Epithelial cell of esophagus (primary cell): ENCODE results near the gene PALM.
"Not testable (repeated sequence)": the region's sequence is repeated elsewhere in the genome, so short reads cannot be mapped to it uniquely, and the experiment has no call there.

Experiments
- DNase-seq: peaks from one replicate; pipeline ENCODE4 v3.0.0; 2010; ENCODE audit warnings: low read depth
- H3K4me3 ChIP-seq: 2 replicates; pipeline ENCODE4 v1.5.1; 2011; ENCODE audit warnings: mild to moderate bottlenecking, low read length, control low read depth
- TF ChIP-seq, protein P1 (sequence below): IDR thresholded peaks from 2 replicates; pipeline ENCODE4 v1.5.1; 2011; ENCODE audit warnings: low read depth, mild to moderate bottlenecking, low read length, control low read depth, inconsistent platforms; ENCODE audit not compliant: insufficient read depth; ENCODE audit errors: missing control alignments

PALM gene

DNA sequence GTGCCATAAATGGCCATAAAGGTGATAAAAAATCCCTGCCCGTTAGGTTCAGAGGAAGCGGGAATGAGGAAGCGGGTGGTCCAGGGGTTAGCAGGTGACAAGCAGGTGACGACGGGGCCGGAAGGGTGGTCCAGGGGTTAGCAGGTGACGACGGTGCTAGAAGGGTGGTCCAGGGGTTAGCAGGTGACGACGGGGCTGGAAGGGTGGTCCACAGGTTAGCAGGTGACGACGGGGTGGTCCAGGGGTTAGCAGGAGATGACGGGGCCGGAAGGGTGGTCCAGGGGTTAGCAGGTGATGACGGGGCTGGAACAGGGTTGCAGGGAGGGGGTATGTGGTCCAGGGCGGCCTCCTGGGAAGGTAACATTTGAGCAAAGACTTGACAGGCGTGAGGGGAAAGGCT is 19.7 kb upstream of the PALM start:
- DNase-seq = no peak
- TF ChIP-seq, protein P1, sequence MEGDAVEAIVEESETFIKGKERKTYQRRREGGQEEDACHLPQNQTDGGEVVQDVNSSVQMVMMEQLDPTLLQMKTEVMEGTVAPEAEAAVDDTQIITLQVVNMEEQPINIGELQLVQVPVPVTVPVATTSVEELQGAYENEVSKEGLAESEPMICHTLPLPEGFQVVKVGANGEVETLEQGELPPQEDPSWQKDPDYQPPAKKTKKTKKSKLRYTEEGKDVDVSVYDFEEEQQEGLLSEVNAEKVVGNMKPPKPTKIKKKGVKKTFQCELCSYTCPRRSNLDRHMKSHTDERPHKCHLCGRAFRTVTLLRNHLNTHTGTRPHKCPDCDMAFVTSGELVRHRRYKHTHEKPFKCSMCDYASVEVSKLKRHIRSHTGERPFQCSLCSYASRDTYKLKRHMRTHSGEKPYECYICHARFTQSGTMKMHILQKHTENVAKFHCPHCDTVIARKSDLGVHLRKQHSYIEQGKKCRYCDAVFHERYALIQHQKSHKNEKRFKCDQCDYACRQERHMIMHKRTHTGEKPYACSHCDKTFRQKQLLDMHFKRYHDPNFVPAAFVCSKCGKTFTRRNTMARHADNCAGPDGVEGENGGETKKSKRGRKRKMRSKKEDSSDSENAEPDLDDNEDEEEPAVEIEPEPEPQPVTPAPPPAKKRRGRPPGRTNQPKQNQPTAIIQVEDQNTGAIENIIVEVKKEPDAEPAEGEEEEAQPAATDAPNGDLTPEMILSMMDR = no peak
- H3K4me3 ChIP-seq = no peak overlapping the region

DNA sequence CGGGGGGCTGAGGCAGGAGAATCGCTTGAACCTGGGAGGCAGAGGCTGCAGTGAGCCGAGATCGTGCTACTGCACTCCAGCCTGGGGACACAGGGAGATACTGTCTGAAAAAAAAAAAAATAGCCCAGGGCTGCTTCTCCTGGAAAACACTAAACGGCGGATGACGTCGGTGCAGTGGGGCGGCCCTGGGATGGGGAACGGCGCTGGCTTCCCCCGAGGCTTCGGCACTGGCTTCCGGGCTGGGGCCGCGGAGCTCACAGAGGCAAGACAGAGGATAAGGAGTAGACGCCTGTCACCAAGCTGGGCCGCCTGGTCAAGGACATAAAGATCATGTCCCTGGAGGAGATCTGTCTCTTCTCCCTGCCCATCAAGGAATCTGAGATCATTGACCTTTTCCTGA is 18.5 kb upstream of the PALM start:
- DNase-seq = no peak
- TF ChIP-seq, protein P1 = no peak
- no peak overlapping the region for H3K4me3 ChIP-seq

DNA sequence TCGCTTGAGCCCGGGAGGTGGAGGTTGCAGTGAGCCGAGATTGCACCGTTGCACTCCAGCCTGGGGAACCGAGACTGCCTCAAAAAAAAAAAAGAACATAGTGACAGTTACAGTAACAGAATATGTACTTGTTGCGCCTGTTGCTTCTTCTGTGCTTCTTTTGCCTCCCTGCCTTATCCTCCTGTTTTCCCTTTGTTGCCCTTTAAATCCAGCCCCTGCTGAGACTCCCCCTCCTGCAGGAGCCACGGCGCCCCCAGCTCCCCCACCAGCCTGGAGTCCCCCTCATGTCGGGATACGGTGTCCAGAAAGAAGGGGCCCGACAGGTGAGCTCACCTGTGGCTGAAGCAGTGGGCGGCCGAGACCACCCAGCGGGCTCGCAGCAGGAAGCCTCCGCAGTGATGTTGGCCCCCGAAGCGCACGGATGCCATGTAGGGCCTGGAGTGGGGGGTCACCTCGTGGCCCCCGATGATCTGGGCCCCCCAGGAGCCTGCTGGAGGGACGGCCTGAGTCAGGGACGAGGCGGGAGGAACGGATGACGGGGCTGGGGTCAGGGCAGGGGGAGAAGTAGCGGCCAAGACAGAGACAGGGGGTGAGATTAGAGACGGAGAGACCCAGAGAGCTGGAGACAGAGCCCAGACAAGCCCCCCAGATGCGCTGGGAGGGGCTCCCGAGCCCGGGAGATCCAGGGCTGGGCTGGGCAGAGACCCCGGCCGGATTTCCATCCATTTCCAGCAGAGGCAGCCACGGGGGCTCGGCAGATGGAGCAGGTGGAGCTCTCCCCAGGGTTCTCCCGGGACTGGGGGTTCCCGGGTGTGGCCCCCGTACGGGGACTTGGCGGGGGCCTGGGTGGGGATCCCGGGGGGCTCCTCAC is 14.0 kb upstream of the PALM start:
- TF ChIP-seq, protein P1 = no peak
- no peak overlapping the region for H3K4me3 ChIP-seq

DNA sequence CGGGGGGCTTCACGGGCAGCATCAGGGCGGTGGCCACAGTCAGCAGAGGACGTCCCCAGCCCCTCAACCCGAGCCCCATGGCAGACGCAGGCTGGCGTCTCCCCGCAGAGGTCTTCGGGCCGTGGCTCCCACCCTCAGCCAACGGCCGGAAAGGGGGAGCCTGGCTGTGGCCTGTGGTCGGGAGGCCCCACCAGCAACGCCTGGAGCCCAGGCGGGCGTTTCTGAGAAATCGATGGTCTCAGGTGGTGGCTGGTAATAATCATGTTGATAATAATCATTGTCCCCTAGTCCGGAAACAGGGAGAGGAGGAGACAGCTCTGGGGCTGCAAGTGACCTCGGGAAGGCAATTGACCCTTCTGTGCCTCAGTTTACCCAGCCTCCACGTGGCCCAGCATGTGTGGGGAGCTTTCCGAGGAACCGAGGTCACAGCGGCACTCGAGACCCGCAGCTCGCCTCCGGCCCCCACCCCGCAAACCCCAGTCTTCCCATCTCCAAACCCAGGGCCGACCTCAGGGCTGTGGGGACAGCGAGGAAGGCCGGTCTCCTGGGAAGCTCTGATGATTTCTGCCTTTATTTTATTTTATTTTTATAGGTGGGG is 13.3 kb upstream of the PALM start, which contains the start of gene PRSS57:
PRSS57 (minus strand) TSS at position 101 of the 598 bp plus-strand sequence; CDS start at position 79, 22 bp downstream.
- DNase-seq = no peak
- H3K4me3 ChIP-seq = no peak within 1 kb of the TSS
- TF ChIP-seq, protein P1 = no peak

More for the DNA sequence above, 14.0 kb upstream of the PALM start:
- no peak for DNase-seq

DNA sequence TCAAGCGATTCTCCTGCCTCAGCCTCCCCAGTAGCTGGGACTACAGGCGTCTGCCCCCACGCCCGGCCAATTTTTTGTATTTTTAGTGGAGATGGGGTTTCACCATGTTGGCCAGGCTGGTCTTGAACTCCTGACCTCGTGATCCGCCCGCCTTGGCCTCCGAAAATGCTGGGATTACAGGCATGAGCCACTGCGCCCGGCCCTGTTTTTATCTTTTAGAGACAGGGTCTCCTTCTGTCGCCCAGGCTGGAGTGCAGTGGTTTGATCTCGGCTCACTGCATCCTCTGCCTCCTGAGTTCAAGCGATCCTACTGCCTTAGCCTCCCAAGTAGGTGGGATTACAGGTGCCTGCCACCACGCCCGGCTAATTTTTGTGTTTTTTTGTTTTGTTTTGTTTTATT is 10.2 kb upstream of the PALM start:
- DNase-seq, H3K4me3 ChIP-seq: not testable (repeated sequence)

DNA sequence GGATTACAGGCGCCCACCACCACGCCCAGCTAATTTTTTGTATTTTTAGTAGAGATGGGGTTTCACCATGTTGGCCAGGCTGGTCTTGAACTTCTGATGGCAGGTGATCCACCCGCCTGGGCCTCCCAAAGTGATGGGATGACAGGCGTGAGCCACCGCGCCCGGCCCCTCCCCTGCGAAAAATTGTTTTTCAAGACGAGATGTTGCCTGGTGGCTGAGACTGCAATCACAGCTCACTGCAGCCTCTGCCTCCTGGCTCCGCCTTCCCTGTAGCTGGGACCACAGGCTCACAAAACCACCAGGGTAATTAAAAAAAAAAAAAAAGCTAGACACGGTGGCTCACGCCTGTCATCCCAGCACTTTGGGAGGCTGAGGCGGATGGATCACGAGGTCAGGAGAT is 8.8 kb upstream of the PALM start:
- H3K4me3 ChIP-seq, DNase-seq: not testable (repeated sequence)

DNA sequence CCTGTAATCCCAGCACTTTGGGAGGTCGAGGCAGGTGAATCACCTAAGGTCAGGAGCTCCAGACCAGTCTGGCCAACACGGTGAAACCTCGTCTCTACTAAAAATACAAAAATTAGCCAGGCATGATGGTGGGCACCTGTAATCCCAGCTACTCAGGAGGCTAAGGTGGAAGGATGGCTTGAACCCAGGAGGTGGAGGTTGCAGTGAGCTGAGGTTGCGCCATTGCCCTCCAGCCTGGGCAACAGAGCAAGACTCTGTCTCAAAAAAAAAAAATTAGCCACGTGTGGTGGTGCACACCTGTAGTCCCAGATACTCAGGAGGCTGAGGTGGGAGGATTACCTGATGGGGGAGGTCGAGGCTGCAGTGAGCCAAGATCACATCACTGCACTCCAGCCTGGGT is 5.9 kb upstream of the PALM start:
- not testable (repeated sequence) for DNase-seq, H3K4me3 ChIP-seq

DNA sequence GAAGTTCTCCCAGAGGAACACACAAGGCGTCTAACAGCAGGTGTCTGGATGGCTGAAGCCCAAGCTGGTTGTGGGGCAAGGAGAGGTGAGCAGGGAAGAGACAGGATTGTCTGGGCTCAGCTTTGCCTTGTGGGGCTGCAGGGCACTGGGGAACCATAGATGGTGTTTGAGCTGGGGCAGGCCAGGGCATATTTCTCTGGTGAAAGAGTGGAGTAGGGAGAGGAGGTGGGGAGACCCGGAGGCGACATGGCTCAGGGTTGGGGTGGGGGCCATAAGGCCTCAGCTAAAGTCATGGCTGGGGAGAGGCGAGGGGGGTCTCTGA is 5.4 kb upstream of the PALM start:
- TF ChIP-seq, protein P1 = no peak
- no peak overlapping the region for H3K4me3 ChIP-seq
- DNase-seq = no peak
